ENCODE measurements around the gene ARSA.

Gene ARSA

GRCh38 chr22:50602338-50602700, 25.6 kb downstream of the ARSA start:
- DNase-seq: no peak

GRCh38 chr22:50601669-50602337, 26.1 kb downstream of the ARSA start:
- no peak for DNase-seq

GRCh38 chr22:50600967-50601668, 26.8 kb downstream of the ARSA start:
- peak; percentile 51 for DNase-seq

GRCh38 chr22:50600538-50600937, 27.4 kb downstream of the ARSA start, which contains the start of gene MAPK8IP2:
MAPK8IP2 (plus strand) TSS chr22:50600793; CDS start chr22:50600819, 26 bp downstream.
- DNase-seq: peak; percentile 46

GRCh38 chr22:50599816-50600455, 28.0 kb downstream of the ARSA start:
- peak; percentile 80 for DNase-seq

GRCh38 chr22:50597097-50597496, 30.9 kb downstream of the ARSA start:
- no peak for DNase-seq

- DNase-seq: no peak
Measured at GRCh38 chr22:50595189-50595588, 32.8 kb downstream of the ARSA start.

- DNase-seq: peak; percentile 71
Measured at GRCh38 chr22:50587407-50587806, 40.5 kb downstream of the ARSA start.

GRCh38 chr22:50586416-50586815, 41.5 kb downstream of the ARSA start:
- DNase-seq: no peak

GRCh38 chr22:50585781-50586180, 42.2 kb downstream of the ARSA start:
- no peak for DNase-seq

GRCh38 chr22:50585238-50585637, 42.7 kb downstream of the ARSA start:
- no peak for DNase-seq

GRCh38 chr22:50584106-50585096, 43.6 kb downstream of the ARSA start:
- peak; percentile 75 for DNase-seq

- DNase-seq: no peak
Measured at GRCh38 chr22:50583294-50583861, 44.6 kb downstream of the ARSA start.

GRCh38 chr22:50582493-50583293, 45.3 kb downstream of the ARSA start, which contains the start of gene CHKB:
CHKB (minus strand) TSS chr22:50582849; CDS start chr22:50582781, 68 bp downstream.
- DNase-seq: peak; percentile 99

GRCh38 chr22:50581950-50582492, 45.9 kb downstream of the ARSA start:
- DNase-seq: peak; percentile 65

- no peak for DNase-seq
Measured at GRCh38 chr22:50581031-50581949, 46.7 kb downstream of the ARSA start.

- DNase-seq: no peak
Measured at GRCh38 chr22:50579752-50580151, 48.2 kb downstream of the ARSA start.

- DNase-seq: no peak
Measured at GRCh38 chr22:50578776-50579310, 49.1 kb downstream of the ARSA start.

GRCh38 chr22:50577987-50578775, 49.8 kb downstream of the ARSA start, which contains the start of gene CPT1B:
CPT1B (minus strand) TSS chr22:50578427; CDS start chr22:50577915, 512 bp downstream.
- DNase-seq: no peak

Measured in islet precursor cell (in vitro differentiated cells).